ENCODE results near the gene GHRH. TPM values are rescaled to one million over a fixed set of nuclear protein-coding genes. Genes with fewer than 3 reads are reported as not detected.

GHRH gene
- total and polyA plus RNA-seq, 2 of the 4 experiments (the other 2 are of a cell fraction) = not detected

DNA sequence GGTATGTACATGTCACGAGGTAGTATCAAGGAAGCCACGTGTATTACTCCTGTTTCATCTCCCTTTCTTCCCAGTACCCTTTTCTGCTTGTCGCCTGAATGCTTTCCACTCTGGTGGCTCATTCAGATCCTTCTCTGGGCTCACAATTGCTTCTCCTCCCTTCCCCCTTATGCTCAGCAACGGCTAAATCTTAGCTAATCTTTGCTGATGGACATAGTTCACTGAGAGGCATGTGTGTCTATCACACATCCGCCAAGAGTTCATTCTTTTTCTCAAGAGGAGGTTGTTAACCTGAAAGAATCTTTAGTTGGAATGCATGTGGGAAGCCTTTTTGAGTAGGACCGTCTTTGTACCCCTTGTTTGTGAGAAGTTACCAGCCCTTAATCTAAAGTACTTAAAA lies 56.5 kb downstream of the GHRH start:
- dilution Hi-C loops (cut with HindIII; ENCODE audit: low sequenced_read_pairs, unreplicated experiment) = no loop called here
- H3K36me3 ChIP-seq (ENCODE audit: control insufficient read depth, insufficient read depth, low read length) = peaks cover 47% of the 10 kb centered on the region
- DNase-seq (no peak), ATAC-seq (ENCODE audit: low read depth) (no peak)
- H3K79me1 ChIP-seq (ENCODE audit: low read depth in 1 of 2, low read length in 2 of 2) = peaks cover 44 to 55% of the 10 kb centered on the region in 2 experiments
- peaks cover 26% of the 10 kb centered on the region for H4K20me1 ChIP-seq (ENCODE audit: insufficient read depth, low read length)
- H4K91ac ChIP-seq (ENCODE audit: insufficient read depth, low read depth, low read length) = 0 out of 2 replicates have a peak overlapping the region, but pooled peaks have one; percentile 10
- no peak overlapping the region for H3K4me3 ChIP-seq (ENCODE audit: insufficient read depth, low read depth, low read length)
- H4K8ac ChIP-seq (ENCODE audit: low read depth in 2 of 2, low read length in 2 of 2) = no peak overlapping the region
- no peak overlapping the region for H2AFZ ChIP-seq (replicated peaks; ENCODE audit: low read length, poor library complexity)
- no peak overlapping the region for H3K4ac ChIP-seq (ENCODE audit: low read depth, low read length)
- POLR2A ChIA-PET (ENCODE audit: unreplicated experiment) = no interaction called here
- no peak overlapping the region for H2AK5ac ChIP-seq (ENCODE audit: low read depth, low read length)
- H3K4me2 ChIP-seq (ENCODE audit: low read depth, low read length) = no peak overlapping the region
- CTCF ChIA-PET = no interaction called here
- H2AK9ac ChIP-seq (replicated peaks; ENCODE audit: low read depth, low read length, poor library complexity) = no peak overlapping the region
- H4K5ac ChIP-seq (ENCODE audit: low read depth, low read length) = no peak overlapping the region
- peaks cover 30% of the 10 kb centered on the region for H3K9me1 ChIP-seq (ENCODE audit: insufficient read depth, low read length)
- 90% methylated on average over 2 of the region's 6 CpGs; no CpG with 5 or more reads in 1 of the 2 experiments for WGBS, 2 experiments (ENCODE audit: extremely low coverage in 2 of 2, insufficient read length in 1 of 2)
- H3K18ac ChIP-seq (ENCODE audit: low read depth, low read length) = no peak overlapping the region
- peaks cover 3% of the 10 kb centered on the region for H3K4me1 ChIP-seq (ENCODE audit: control insufficient read depth, insufficient read depth, low read length)
- TF ChIP-seq, protein P1, sequence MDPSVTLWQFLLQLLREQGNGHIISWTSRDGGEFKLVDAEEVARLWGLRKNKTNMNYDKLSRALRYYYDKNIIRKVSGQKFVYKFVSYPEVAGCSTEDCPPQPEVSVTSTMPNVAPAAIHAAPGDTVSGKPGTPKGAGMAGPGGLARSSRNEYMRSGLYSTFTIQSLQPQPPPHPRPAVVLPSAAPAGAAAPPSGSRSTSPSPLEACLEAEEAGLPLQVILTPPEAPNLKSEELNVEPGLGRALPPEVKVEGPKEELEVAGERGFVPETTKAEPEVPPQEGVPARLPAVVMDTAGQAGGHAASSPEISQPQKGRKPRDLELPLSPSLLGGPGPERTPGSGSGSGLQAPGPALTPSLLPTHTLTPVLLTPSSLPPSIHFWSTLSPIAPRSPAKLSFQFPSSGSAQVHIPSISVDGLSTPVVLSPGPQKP (IDR thresholded peaks at IDR 0.05; ENCODE audit: borderline replicate concordance, low read depth, low read length) = no peak
- TF ChIP-seq, protein P2, sequence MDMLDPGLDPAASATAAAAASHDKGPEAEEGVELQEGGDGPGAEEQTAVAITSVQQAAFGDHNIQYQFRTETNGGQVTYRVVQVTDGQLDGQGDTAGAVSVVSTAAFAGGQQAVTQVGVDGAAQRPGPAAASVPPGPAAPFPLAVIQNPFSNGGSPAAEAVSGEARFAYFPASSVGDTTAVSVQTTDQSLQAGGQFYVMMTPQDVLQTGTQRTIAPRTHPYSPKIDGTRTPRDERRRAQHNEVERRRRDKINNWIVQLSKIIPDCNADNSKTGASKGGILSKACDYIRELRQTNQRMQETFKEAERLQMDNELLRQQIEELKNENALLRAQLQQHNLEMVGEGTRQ (IDR thresholded peaks at IDR 0.05; ENCODE audit: low read depth, low read length) = no peak
- TF ChIP-seq, protein P3, sequence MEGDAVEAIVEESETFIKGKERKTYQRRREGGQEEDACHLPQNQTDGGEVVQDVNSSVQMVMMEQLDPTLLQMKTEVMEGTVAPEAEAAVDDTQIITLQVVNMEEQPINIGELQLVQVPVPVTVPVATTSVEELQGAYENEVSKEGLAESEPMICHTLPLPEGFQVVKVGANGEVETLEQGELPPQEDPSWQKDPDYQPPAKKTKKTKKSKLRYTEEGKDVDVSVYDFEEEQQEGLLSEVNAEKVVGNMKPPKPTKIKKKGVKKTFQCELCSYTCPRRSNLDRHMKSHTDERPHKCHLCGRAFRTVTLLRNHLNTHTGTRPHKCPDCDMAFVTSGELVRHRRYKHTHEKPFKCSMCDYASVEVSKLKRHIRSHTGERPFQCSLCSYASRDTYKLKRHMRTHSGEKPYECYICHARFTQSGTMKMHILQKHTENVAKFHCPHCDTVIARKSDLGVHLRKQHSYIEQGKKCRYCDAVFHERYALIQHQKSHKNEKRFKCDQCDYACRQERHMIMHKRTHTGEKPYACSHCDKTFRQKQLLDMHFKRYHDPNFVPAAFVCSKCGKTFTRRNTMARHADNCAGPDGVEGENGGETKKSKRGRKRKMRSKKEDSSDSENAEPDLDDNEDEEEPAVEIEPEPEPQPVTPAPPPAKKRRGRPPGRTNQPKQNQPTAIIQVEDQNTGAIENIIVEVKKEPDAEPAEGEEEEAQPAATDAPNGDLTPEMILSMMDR (conservative IDR thresholded peaks at IDR 0.05; ENCODE audit: low read depth, low read length) = no peak
- TF ChIP-seq NFE2L2 (IDR thresholded peaks at IDR 0.05; ENCODE audit: low read depth, low read length) (no peak), MXI1 (IDR thresholded peaks at IDR 0.05; ENCODE audit: borderline replicate concordance, low read depth, low read length) (no peak), RAD21 (IDR thresholded peaks at IDR 0.05; ENCODE audit: low read length) (no peak), SMC3 (IDR thresholded peaks at IDR 0.05; ENCODE audit: low read depth, low read length) (no peak), POLR2A (IDR thresholded peaks at IDR 0.05; ENCODE audit: low read depth, low read length) (no peak), MAFK (IDR thresholded peaks at IDR 0.05; ENCODE audit: low read depth, low read length) (no peak), CEBPB (IDR thresholded peaks at IDR 0.05; ENCODE audit: low read depth, low read length) (no peak)
- H3K56ac ChIP-seq (ENCODE audit: extremely low read depth, insufficient read depth, low read length) = no peak overlapping the region
- H3K14ac ChIP-seq (replicated peaks; ENCODE audit: low read depth, low read length) = no peak overlapping the region
- no peak overlapping the region for H3K23ac ChIP-seq (ENCODE audit: low read depth, low read length)
- no peaks in the 10 kb centered on the region for H3K9me3 ChIP-seq (ENCODE audit: control insufficient read depth, insufficient read depth, low read length)
- H3K27ac ChIP-seq (ENCODE audit: insufficient read depth, low read length) = no peak overlapping the region
- no peak overlapping the region for H2BK20ac ChIP-seq (ENCODE audit: low read depth, low read length)
- intact Hi-C loops (cut with micrococcal nuclease) = no loop called here
- no peak overlapping the region for H2BK120ac ChIP-seq (ENCODE audit: low read depth, low read length)
- H3K27me3 ChIP-seq (ENCODE audit: control insufficient read depth, insufficient read depth, low read length) = no peaks in the 10 kb centered on the region
- H2BK5ac ChIP-seq (ENCODE audit: low read depth, low read length, poor library complexity, severe bottlenecking) = no peak overlapping the region
- H2BK15ac ChIP-seq (ENCODE audit: low read depth, low read length) = no peak overlapping the region
- no peak overlapping the region for H3K9ac ChIP-seq (ENCODE audit: low read depth, low read length)
- in situ Hi-C loops (cut with MboI; ENCODE audit: low sequenced_read_pairs) = loop anchor here (10.0 kb wide), 1 partner anchor 180 kb away; no protein-coding TSS in a partner anchor
- no TSS peak for BruUV-seq (replicated peaks)

Data from IMR-90 (cell line).